Fibroblast of skin of left biceps (primary cell): ENCODE results near the gene FLNA.

ENCODE experiments used
- DNase-seq, 2 experiments: peaks; one replicate each; pipeline ENCODE4 v3.0.0-alpha.2; 2013; ENCODE audit warnings: low read depth in 2 of 2

The FLNA gene

GRCh38 chrX:154334496-154334895 is 39.9 kb downstream of the FLNA start:
- DNase-seq, result no peak

- no peak for DNase-seq
These were observed 40.6 kb downstream of the FLNA start for GRCh38 chrX:154333837-154334271.

GRCh38 chrX:154333116-154333515 is 41.3 kb downstream of the FLNA start:
- DNase-seq, result no peak

- no peak for DNase-seq
These were observed 41.9 kb downstream of the FLNA start for GRCh38 chrX:154332561-154332960.

- no peak for DNase-seq
These were observed 45.1 kb downstream of the FLNA start for GRCh38 chrX:154329294-154329693.

- no peak for DNase-seq
These were observed 45.8 kb downstream of the FLNA start for GRCh38 chrX:154328646-154329045.

GRCh38 chrX:154327038-154327820 is 47.2 kb downstream of the FLNA start:
- DNase-seq, result no peak

- no peak for DNase-seq
These were observed 48.9 kb downstream of the FLNA start for GRCh38 chrX:154325541-154325940.

GRCh38 chrX:154323537-154323936 is 50.9 kb downstream of the FLNA start:
- no peak for DNase-seq

- no peak for DNase-seq
These were observed 51.5 kb downstream of the FLNA start for GRCh38 chrX:154322890-154323289.

- no peak for DNase-seq
These were observed 52.8 kb downstream of the FLNA start for GRCh38 chrX:154321594-154321993.

GRCh38 chrX:154321152-154321551 is 53.3 kb downstream of the FLNA start:
- DNase-seq, result no peak

- DNase-seq, result no peak
These were observed 54.0 kb downstream of the FLNA start for GRCh38 chrX:154320406-154320805.

- DNase-seq, result no peak
These were observed 56.9 kb downstream of the FLNA start for GRCh38 chrX:154317391-154317995.

GRCh38 chrX:154315416-154315815 is 59.0 kb downstream of the FLNA start:
- DNase-seq, result no peak

- DNase-seq, result no peak
These were observed 61.3 kb downstream of the FLNA start for GRCh38 chrX:154313147-154313546.

- no peak for DNase-seq
These were observed 62.3 kb downstream of the FLNA start for GRCh38 chrX:154312116-154312515.

GRCh38 chrX:154310616-154311536 is 63.6 kb downstream of the FLNA start:
- DNase-seq, result no peak

GRCh38 chrX:154309041-154309775 is 65.2 kb downstream of the FLNA start:
- DNase-seq, result no peak

- no peak for DNase-seq
These were observed 66.1 kb downstream of the FLNA start for GRCh38 chrX:154308108-154308946.

- DNase-seq, result no peak
These were observed 67.2 kb downstream of the FLNA start for GRCh38 chrX:154307202-154307601.
